IPS DF 4.7 (cell line): ENCODE data around the gene CDK5RAP3.
"Not testable (repeated sequence)": the region's sequence is repeated elsewhere in the genome, so short reads cannot be mapped to it uniquely, and the experiment has no call there.

Source experiments
- DNase-seq: peaks from one replicate; pipeline ENCODE4 v3.0.0-alpha.2; 2013; ENCODE audit warnings: low spot score; ENCODE audit errors: extremely low read depth

Gene CDK5RAP3

DNA sequence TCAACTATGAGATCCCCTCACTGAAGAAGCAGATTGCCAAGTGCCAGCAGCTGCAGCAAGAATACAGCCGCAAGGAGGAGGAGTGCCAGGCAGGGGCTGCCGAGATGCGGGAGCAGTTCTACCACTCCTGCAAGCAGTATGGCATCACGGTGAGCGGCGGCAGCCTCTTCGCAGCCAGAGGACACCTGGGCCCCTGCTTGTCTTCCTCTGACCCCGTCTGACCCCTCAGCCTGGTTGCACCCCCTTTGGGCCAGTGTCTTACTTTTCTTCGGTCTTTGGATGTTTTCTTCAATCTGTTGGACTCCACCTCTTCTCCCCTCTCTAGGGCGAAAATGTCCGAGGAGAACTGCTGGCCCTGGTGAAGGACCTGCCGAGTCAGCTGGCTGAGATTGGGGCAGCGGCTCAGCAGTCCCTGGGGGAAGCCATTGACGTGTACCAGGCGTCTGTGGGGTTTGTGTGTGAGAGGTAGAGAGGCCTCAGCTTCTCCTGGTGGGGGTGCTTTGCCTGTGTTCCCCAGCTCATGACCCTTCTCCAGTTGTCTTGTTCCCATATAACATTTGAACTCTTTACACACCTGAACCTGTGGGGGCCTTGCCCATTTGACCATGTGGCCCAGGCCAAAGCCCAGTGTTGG, 4.4 kb downstream of the CDK5RAP3 start:
- no peak for DNase-seq

DNA sequence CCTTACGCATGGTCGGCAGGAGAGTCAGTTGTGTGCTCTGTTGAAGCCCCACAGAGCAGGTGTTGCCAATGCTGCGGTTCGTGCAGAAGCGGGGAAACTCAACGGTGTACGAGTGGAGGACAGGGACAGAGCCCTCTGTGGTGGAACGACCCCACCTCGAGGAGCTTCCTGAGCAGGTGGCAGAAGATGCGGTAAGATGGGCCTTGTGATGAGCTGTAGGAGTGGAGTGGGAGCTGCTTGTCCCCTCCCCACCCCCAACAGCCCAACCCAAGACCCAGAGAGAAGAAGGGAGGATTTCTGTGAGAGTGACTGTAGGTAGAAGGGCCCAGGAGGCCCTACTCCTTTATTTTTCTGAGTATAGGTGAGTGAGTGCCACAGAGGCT, 4.9 kb downstream of the CDK5RAP3 start:
- DNase-seq = no peak

DNA sequence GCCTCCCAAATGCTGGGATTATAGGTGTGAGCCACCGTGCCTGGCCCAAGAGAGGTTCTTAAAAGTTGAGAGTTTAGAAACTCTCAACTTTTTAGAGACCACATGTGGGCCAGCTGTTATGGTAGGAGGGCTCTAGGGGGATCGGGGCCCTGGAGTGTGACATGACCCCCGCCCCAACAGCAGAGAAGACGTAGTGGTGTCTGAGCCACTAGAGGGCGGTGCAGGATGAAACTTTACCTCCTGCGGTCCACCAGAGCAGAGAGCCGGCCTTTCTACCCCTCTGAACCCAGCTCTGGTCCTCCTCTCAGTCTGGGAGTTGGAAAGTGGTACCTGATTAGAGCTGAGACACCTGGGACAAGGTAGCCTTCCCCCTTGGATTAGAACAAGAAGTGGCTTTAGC, 7.4 kb downstream of the CDK5RAP3 start:
- DNase-seq = no peak

DNA sequence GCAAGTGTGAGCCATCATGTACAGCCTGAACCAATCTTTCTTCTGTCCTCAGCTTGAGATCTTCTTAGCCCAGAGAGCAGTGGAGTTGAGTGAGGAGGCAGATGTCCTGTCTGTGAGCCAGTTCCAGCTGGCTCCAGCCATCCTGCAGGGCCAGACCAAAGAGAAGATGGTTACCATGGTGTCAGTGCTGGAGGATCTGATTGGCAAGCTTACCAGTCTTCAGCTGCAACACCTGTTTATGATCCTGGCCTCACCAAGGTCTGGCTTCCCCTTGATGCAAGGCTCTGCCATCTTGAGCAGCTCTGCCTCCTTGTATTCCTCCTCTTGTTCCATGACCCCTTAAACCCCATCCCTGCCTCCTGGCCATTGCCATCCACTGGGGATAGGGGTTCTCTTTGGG, 9.6 kb downstream of the CDK5RAP3 start:
- DNase-seq = no peak

DNA sequence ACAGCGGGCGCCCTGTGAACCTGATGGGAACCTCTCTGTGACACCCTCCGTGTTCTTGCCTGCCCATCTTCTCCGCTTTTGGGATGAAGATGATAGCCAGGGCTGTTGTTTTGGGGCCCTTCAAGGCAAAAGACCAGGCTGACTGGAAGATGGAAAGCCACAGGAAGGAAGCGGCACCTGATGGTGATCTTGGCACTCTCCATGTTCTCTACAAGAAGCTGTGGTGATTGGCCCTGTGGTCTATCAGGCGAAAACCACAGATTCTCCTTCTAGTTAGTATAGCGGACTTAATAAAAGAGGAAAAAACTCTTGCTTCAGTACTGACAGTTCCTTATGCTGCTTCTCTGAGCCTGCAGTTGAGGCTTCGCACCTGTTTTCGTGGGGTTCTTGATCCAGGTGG, 10.5 kb downstream of the CDK5RAP3 start:
- DNase-seq = no peak

DNA sequence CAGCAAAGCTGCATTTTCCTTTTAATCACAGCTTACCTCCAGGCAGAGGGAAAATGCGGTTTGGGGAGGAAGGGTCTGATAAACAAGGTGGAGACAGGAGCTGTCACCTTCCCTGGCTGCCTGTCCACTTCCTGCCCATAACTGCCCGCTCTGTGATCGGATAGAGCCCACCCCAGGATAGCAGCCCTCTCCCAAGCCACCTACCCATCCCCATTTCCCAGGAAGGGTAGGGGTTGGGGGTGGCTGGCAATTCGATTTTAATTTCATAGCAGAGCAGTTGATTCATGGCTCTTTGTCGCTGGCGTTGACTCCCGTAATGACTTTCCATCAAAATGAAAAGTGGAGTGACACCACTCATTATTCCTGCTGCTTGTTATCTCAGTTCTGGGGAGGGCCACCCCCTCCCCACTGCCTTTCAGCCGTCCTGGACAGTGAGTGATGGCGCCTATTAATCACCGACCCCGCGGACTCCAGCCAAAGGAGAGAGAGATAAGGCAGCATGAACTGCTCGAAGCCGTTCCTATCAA, 11.2 kb downstream of the CDK5RAP3 start:
- DNase-seq = no peak

DNA sequence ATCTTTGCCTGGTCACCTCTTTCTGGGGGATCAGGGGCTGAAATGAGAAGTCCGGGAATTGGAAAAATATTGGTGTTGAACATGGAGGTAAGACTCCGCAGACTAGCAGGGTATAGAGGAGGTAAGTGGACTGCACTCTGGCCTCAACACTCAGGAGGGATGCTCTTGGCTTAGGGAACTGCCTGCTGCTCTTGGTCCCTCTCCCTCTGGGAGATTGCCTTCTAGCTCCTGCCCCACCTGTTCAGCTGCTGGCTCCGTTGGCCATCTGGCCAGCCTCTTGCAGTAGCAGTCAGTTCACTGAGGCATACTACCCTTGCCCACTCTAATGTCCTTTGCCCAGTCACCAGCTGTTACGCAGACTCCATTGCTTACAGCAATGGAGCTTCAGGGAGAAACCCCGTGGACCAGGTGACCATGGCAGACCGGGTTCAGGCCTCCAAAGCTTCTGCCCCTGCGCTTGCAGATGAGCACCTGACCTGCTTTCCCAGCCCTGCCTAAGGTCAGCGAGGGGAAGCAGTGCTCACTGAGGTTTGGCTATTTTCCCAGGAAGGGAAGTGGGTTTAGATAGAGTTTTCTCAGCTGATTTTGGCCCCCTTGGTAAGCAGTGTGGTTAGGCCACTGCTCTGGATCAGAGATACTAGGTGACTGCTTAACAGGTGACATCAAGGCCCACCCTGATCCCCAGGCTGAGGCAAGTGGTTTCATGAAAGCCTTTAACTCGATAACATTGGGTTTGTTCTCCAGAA, 11.9 kb downstream of the CDK5RAP3 start:
- DNase-seq = no peak

DNA sequence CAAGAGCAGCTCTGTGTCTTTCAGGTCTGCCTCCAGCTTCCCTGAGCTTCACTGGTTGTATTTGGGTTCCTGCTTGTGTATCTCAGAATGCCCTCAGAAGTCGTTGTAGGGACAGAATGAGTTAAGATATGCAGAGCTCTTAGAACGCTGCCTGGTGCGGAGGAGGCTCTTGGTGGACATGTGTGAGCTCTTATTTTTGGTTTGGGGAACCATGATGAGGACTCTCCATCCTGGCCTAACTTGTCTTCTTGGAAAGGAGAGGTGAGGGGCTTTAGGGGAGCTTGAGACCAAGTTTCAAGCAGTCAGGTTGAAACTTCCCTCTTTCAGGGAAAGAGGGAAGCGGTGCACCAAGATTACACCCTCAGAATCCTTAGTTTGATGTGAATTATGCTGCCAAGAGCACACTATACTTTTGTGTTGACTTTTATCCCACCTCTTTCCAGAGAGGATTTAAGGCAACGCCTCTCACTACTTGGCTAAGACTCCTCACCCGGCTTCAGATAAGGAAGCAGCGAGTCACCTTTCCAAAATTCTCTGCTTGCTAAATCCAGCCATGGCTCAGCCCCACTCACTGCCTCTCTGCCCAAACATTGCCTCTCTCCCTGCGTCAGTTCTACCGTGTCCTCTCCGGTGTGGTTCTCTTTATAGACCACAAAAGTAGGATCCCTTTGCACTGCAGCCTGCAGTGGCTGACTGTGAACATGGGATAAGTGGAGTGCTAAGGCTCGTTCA, 12.7 kb downstream of the CDK5RAP3 start:
- DNase-seq = no peak

DNA sequence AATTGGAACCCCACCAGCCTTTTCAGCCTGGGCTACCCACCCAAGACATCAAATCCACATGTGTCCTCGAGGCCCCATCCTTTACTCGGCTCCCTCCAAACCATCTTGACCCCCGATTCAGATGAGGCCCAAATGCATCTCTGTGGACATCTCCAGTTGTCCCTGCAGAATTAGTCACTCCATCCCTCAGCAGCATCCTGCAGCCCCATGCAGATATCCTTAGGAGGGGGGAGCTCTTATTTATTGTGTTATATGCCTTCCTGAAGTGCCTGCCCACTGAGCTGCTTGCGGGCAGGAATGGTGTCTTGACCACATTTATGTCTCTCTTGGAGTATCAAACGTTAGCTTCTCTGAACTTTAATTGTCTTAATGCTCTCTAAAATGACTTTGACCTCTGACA, 15.6 kb downstream of the CDK5RAP3 start:
- no peak for DNase-seq

DNA sequence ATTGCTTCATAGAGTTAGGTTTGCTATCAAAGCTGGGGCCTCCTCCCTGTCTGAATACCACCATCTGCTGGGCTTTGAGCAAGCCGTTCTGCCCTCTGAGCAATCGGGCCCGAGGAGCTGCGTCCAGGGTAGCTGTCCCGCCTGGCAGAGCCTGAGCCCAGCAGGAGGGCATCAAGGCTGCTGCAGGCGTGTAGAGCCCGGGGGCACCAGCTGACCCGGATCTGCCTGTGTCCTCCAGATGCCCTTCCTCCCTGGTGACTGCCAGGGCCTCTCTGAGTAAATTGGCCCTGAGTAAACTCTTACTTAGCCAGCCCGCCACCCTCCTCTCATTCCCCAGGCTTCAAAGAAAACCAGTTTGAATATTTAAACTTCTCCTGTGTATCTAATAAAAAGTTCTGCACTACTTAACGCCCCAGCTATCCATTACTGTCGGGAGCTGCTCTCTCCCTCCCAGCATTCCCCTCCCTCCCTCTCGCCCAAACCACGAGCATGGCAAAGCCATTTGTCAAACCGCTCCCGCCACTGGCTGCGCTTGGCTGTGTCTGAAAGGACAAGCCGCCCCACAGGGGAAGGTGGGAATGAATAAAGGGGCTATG, 16.4 kb downstream of the CDK5RAP3 start:
- no peak for DNase-seq

DNA sequence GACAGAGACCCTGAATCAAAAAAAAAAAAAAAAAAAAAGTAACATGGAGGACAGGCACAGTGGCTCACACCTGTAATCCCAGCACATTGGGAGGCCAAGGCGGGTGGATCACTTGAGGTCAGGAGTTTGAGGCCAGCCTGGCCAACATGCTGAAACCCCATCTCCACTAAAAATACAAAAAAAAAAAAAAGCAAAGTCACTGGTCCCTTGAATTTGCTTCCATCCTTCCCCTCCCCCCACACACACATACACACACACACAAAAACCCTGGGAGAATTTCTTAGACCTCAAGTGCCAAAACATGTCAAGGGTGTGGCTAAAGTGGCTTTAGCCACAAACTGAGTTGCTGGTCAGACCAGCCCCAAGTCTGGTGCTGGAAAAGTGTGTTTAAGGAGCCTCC, 17.5 kb downstream of the CDK5RAP3 start:
- not testable (repeated sequence) for DNase-seq

DNA sequence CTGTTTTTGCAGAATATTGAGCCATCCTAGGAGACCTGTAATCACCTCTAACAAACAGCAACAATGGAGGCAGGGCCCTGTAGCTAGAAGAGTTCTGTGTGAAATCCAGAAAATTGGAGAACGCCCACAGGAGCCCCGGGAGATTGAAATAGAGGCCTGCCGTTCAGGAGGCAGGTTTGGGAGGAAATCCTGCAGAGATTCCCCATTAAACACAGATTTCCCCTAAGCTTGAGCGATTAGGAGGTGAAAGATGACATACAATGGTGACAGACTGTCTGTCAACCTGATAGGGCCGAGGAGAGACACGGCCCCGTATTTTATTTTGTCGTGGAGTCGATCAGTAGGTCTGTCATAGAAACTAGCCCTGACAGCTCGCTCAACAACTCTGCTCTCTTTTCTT, 18.2 kb downstream of the CDK5RAP3 start:
- DNase-seq = no peak

DNA sequence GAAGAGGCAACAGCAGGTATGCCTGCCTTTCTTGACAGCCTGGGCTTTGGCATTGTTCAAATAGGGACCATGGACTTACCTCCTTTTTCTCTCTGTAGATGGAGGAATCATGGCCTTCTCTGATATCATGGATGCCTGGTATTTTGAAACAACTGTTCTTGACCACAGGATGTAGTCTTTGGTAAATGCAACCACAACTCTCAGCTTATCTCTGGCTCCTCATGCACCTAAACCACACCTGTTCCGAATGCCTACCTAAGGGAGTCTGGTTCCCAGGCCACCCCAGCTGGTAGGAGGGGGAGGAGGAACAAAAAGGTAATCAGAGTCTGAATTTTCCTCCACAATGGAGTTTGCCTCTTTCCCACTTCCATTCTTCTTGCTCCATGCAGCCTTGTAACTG, 18.8 kb downstream of the CDK5RAP3 start:
- no peak for DNase-seq

DNA sequence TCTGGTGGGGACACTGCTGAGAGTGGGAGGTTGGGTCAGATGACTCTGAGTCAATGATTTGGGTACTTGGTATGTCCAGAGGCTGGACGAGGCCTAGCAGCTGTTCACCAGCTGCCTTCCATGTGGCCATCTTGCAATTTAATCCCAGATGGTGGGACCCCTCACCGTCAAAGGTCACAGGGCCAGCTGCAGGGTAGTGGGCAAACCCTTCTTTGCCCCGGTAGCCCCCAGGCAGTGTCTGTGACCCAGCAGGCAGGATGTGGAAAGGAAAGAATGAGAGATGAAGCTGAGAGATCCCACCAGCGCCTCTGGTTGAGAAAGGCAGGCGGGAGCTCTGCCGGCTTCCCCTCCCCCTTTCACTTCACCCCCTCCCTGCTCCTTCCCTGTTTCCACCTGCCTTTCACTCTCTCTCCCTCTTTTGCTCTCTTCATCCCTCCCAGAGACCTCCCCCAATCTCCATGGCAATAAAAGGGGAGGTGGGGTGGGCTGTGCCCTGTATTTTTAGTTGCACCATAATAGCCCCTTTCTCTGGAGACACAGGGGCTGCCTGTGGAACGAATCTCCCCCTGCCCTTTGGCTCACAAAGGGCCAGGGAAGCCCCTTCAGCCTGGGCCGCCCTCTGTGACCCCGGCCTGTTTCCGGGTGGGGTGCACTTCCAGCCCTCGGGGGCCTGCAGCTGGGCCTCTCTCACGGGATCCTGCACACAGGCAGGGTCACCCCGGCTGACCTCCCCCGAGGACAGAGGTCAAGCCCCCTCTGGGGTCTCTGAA, 20.2 kb downstream of the CDK5RAP3 start:
- DNase-seq = no peak

DNA sequence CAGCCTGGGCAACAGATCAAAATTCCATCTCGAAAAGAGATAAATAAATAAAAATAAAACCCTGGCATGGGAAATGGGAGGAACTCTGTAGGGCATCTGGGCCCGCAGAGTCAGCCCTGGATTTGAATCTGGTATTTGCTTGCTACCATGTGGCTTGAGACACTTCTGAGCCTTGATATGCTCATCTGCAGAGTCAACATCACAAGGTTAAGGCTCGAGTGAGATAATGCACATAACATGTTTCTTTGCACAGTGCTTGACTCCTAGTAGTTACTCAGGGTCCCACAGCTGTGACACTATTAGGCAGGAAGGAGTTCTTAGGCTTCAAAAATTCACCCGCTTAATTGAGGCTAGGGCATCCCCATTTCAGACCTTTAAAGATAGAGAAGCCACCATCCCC, 21.3 kb downstream of the CDK5RAP3 start:
- DNase-seq = no peak

DNA sequence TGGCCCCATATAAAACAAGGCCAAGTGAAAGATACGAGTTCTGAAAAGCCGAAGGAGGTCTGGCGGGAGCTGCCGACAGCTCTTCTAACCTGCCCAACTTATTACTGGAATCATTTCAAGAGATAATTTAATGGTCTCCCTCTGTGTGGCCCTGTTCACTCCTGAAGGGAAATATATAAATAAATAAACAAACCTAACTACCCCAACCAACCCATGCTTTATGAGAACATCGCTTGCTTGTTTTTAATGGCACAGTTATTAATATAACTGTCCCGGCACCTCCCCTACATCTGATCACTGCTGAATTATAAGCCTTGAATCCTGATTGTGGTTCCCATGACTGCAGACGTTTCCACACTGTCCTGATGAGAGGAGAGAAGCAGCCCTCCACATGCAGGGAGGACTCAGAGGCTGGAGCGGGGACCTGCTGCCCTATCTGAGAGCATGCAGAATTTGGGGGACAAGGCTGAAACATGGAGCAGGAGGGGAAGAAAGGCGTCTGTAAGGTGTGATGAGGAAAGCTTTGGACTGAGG, 22.2 kb downstream of the CDK5RAP3 start:
- no peak for DNase-seq

DNA sequence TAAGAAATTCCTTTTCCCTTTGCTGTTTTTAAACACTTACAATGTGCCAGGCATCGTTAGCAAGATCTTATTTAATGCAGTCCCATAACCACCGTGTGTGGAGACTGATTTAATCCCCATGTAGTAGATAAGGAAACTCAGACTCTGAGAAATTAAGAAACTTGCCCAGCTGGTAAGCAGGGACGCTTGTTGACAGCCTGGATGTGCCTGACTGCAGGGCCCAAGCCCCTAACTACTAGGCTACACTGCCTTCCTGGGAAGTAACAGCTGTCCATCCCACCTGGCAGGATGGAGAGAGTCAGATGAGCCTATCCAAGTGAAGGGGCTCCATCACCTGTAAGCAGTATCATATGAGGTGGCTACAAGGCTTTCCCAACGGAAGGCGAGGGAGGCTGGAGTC, 23.1 kb downstream of the CDK5RAP3 start:
- DNase-seq = no peak

DNA sequence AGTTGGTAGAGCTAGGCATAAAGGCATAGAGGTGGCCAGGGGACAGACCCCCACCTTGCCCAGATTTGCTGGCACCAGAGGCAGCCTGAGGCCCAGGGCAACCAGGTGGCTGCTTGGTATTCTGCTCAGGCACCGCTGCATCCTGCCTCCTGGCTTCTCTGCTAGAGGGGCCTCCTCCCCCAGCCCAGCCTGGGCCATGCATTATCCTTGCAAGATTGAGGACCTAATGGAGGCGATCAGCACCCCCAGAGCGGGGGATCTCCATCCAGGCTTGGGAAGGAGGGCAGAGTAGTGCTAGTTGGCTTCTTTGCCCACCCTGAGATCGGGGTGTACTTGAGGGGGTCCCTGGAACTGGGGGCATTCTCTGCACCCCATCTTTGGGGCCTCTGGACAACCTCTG, 23.8 kb downstream of the CDK5RAP3 start:
- no peak for DNase-seq

DNA sequence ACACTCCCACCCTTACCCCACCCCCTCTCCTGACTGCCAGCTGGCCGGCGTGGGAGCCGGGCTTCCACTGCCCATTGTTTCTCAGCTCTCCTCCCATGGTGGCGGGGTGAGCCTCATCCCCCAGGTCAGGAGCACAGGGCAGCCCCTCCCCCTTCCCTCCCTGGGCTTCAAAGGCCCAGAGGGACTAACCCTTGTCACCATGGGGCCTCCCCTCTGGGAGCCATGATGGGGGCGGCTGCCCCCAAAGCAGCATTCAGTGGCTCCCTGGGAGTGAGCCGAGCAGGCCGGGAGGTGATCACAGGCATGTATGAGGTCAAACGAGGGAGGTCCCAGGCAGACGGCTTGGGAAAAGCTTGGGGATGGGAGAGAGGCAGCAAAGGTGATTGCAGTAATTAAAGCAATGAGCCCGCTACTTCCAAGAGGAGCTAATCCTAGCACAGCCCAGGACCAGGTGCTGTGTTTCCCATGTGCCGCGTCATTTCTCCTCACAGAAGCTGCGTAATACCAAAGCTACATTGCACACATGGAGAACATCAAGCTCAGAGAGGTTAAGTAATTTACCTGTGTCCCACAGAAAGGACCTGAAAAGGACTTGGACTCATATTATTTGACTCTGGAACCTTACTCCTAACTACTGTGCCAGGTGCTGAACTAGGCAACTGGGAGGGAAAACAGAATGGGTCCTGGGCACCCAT, 24.5 kb downstream of the CDK5RAP3 start:
- DNase-seq = no peak

DNA sequence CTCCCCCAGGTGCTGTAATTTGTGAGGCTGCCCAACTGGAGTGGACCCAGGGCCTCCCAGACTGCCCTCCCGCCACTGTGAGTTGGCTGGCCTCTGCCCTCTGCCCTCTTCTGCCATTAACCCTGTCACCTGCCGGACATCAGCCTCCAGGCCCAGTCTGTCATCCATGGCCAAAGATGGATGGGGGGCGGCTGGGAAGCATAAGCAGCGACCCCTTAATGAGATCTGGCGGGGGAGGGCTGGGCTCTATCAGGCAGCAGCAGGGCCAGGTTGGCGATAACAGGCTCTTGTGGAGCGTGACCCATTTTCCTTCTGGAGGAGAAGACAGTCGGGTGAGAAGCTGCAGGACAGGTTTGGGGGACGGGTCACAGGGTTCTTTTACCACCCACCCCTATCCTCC, 25.3 kb downstream of the CDK5RAP3 start:
- DNase-seq = no peak
